Hepatocyte (in vitro differentiated cells): ENCODE data around the gene ARHGAP42. TPM values are rescaled to one million over a fixed set of nuclear protein-coding genes. Genes with fewer than 3 reads are reported as not detected.
A peak's percentile ranks its signal among the peaks of the same experiment; 100 is the strongest.

Experiments used
- DNase-seq: peaks from one replicate; pipeline ENCODE4 v3.0.0-alpha.2; 2016; ENCODE audit warnings: low spot score
- H2AFZ ChIP-seq: fragments of 200-600 bp; sonication (generic); 2 replicates; pipeline ENCODE4 v1.6.0; 2016; ENCODE audit warnings: antibody characterized with exemption, mild to moderate bottlenecking
- H3K27ac ChIP-seq: fragments of 200-600 bp; sonication (generic); 2 replicates; pipeline ENCODE4 v1.5.1; 2016; ENCODE audit warnings: mild to moderate bottlenecking
- H3K27me3 ChIP-seq: fragments of 200-600 bp; sonication (generic); 2 replicates; pipeline ENCODE4 v1.6.1; 2016
- H3K36me3 ChIP-seq: fragments of 200-600 bp; sonication (generic); replicated peaks from 2 replicates; pipeline ENCODE4 v1.5.1; 2016; ENCODE audit warnings: low read depth; ENCODE audit not compliant: insufficient read depth
- H3K4me1 ChIP-seq: fragments of 200-600 bp; sonication (generic); 2 replicates; pipeline ENCODE4 v1.5.1; 2016; ENCODE audit warnings: mild to moderate bottlenecking, moderate library complexity; ENCODE audit not compliant: insufficient read depth
- H3K4me2 ChIP-seq: fragments of 200-600 bp; sonication (generic); 2 replicates; pipeline ENCODE4 v1.6.0; 2016
- H3K4me3 ChIP-seq: fragments of 200-600 bp; sonication (generic); 2 replicates; pipeline ENCODE4 v1.5.1; 2016; ENCODE audit warnings: mild to moderate bottlenecking
- H3K79me2 ChIP-seq: fragments of 200-600 bp; sonication (generic); 2 replicates; pipeline ENCODE4 v1.6.0; 2017; ENCODE audit warnings: mild to moderate bottlenecking
- H3K9me2 ChIP-seq: fragments of 200-600 bp; sonication (generic); replicated peaks from 2 replicates; pipeline ENCODE4 v1.6.0; 2017; ENCODE audit warnings: mild to moderate bottlenecking; ENCODE audit not compliant: insufficient read depth
- H3K9me3 ChIP-seq: fragments of 200-600 bp; sonication (generic); 2 replicates; pipeline ENCODE4 v1.5.1; 2016; ENCODE audit warnings: low read depth, mild to moderate bottlenecking
- H4K20me1 ChIP-seq: fragments of 200-600 bp; sonication (generic); 2 replicates; pipeline ENCODE4 v1.6.0; 2016; ENCODE audit warnings: mild to moderate bottlenecking; ENCODE audit not compliant: insufficient read depth, poor library complexity, severe bottlenecking
- CTCF ChIP-seq: fragments of 200-600 bp; sonication (generic); IDR thresholded peaks from 2 replicates; pipeline ENCODE4 v1.5.1; 2016; ENCODE audit warnings: antibody characterized with exemption, mild to moderate bottlenecking; ENCODE audit not compliant: poor library complexity
- EZH2 ChIP-seq: fragments of 200-600 bp; sonication (generic); IDR thresholded peaks from 2 replicates; pipeline ENCODE4 v1.6.1; 2016; ENCODE audit warnings: antibody characterized with exemption, mild to moderate bottlenecking, borderline replicate concordance
- EZH2phosphoT487 ChIP-seq: fragments of 200-600 bp; sonication (generic); IDR thresholded peaks from one replicate; pipeline ENCODE4 v1.6.1; 2018; ENCODE audit warnings: antibody characterized with exemption, mild to moderate bottlenecking, low read depth, moderate library complexity; ENCODE audit not compliant: unreplicated experiment, severe bottlenecking
- WGBS: methylation state at CpG from one replicate; pipeline ENCODE4 v1.1.6; 2016; ENCODE audit warnings: low lambda C conversion rate; ENCODE audit errors: missing lambda C conversion rate; 5-methylcytosine and 5-hydroxymethylcytosine counted together
- polyA plus RNA-seq: library from polyadenylated mRNA; unstranded; fragments of >200 nt; fragmentation: Nextera tagmentation; extraction: Ambion mirVana; gene quantifications from 2 replicates; pipeline ENCODE4 v1.2.1, GENCODE V29; 2016
- total RNA-seq: library from RNA; depleted of rRNA; stranded (reverse); fragments of >200 nt; gene quantifications from 2 replicates; pipeline ENCODE4 v1.2.3, GENCODE V29; 2014

Gene ARHGAP42
- total and polyA plus RNA-seq, 2 experiments from 2014 or later: 8.7 to 26.5 TPM

- peaks cover 3% of the 10 kb centered on the region for H3K4me1 ChIP-seq
- no peak for TF ChIP-seq CTCF
- no peak for TF ChIP-seq EZH2
- TF ChIP-seq EZH2phosphoT487: no peak
- DNase-seq: no peak
- H2AFZ ChIP-seq: no peak overlapping the region
- H3K9me2 ChIP-seq: no peaks in the 10 kb centered on the region
- no peaks in the 10 kb centered on the region for H3K9me3 ChIP-seq
- 52% methylated on average over 2 of the region's 2 CpGs for WGBS
- no peaks in the 10 kb centered on the region for H3K79me2 ChIP-seq
- no peaks in the 10 kb centered on the region for H3K27me3 ChIP-seq
- H3K36me3 ChIP-seq: no peaks in the 10 kb centered on the region
- H4K20me1 ChIP-seq: no peaks in the 10 kb centered on the region
- no peak overlapping the region for H3K4me2 ChIP-seq
- no peak overlapping the region for H3K27ac ChIP-seq
- H3K4me3 ChIP-seq: no peak overlapping the region
These were observed 236.5 kb downstream of the ARHGAP42 start for GRCh38 chr11:100923555-100923954.

- Histone ChIP-seq H3K27ac (no peak overlapping the region), H3K79me2 (no peaks in the 10 kb centered on the region), H3K36me3 (no peaks in the 10 kb centered on the region), H4K20me1 (no peaks in the 10 kb centered on the region), H3K4me2 (no peak overlapping the region), H3K9me2 (no peaks in the 10 kb centered on the region), H3K4me3 (no peak overlapping the region), H2AFZ (no peak overlapping the region), H3K9me3 (no peaks in the 10 kb centered on the region), H3K4me1 (peaks cover 3% of the 10 kb centered on the region), H3K27me3 (no peaks in the 10 kb centered on the region)
- WGBS: 73% methylated on average over 3 of the region's 3 CpGs
- no peak for DNase-seq
- no peak for TF ChIP-seq EZH2phosphoT487
- TF ChIP-seq EZH2: no peak
- TF ChIP-seq CTCF: no peak
These were observed 238.8 kb downstream of the ARHGAP42 start for GRCh38 chr11:100925935-100926334.

GRCh38 chr11:100927579-100927978 is 240.5 kb downstream of the ARHGAP42 start:
- TF ChIP-seq EZH2phosphoT487 (no peak), EZH2 (no peak), CTCF (no peak)
- Histone ChIP-seq H3K79me2 (no peaks in the 10 kb centered on the region), H3K36me3 (no peaks in the 10 kb centered on the region), H3K27me3 (no peaks in the 10 kb centered on the region), H3K9me2 (no peaks in the 10 kb centered on the region), H3K9me3 (no peaks in the 10 kb centered on the region), H2AFZ (no peak overlapping the region), H4K20me1 (no peaks in the 10 kb centered on the region), H3K4me1 (peaks cover 2% of the 10 kb centered on the region), H3K27ac (no peak overlapping the region), H3K4me2 (peak overlapping the region; percentile 9), H3K4me3 (no peak overlapping the region)
- WGBS: 62% methylated on average over 5 of the region's 5 CpGs
- no peak for DNase-seq

GRCh38 chr11:100928426-100928825 is 241.3 kb downstream of the ARHGAP42 start:
- H3K9me2 ChIP-seq: no peaks in the 10 kb centered on the region
- no peaks in the 10 kb centered on the region for H3K4me1 ChIP-seq
- H3K4me2 ChIP-seq: no peak overlapping the region
- H3K36me3 ChIP-seq: no peaks in the 10 kb centered on the region
- H3K4me3 ChIP-seq: no peak overlapping the region
- H3K27me3 ChIP-seq: no peaks in the 10 kb centered on the region
- TF ChIP-seq EZH2 (no peak), EZH2phosphoT487 (no peak), CTCF (no peak)
- H4K20me1 ChIP-seq: no peaks in the 10 kb centered on the region
- no peaks in the 10 kb centered on the region for H3K79me2 ChIP-seq
- DNase-seq: no peak
- H2AFZ ChIP-seq: no peak overlapping the region
- H3K27ac ChIP-seq: no peak overlapping the region
- whole genome bisulfite sequencing: 92% methylated on average over 2 of the region's 2 CpGs
- H3K9me3 ChIP-seq: no peaks in the 10 kb centered on the region
